Stimulated activated CD8-positive, alpha-beta memory T cell treated with anti-CD3 and anti-CD28 coated beads, Interleukin-15, amount 100 ng/mL, for 4 hours (primary cell): ENCODE measurements around the gene AFAP1L2.

Experiments
- DNase-seq, 2 donors: peaks; one replicate each; pipeline ENCODE4 v3.0.0-alpha.2; 2020; ENCODE audit warnings: low read depth in 2 of 2

The AFAP1L2 gene

DNA sequence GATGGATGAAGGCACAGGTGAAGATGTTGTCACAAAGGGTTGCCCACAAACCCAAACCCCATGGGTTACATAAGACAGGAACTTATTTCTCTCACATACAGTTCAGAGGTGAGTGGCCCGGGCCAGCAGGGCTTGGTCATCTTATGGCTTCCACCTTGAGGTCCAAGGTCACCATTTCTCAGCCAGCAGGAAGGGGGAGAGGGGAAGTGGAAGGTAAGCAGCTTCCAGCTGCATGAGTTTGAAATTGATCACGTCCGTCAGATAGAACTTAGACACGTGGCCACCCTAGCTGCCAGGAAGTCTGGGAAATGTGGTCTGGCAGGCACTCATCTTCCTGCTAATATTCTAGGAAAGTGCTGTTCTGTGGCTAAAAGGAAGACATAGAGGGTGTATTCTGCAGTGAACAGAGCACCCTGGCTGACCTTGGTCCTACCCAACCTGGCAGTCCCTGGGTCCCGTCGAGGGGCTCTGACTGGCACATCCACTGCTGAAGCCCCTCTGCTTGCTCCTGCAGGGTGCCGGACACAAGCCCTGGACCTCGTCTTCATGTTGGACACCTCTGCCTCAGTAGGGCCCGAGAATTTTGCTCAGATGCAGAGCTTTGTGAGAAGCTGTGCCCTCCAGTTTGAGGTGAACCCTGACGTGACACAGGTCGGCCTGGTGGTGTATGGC lies 115.7 kb downstream of the AFAP1L2 start:
- no peak for DNase-seq

DNA sequence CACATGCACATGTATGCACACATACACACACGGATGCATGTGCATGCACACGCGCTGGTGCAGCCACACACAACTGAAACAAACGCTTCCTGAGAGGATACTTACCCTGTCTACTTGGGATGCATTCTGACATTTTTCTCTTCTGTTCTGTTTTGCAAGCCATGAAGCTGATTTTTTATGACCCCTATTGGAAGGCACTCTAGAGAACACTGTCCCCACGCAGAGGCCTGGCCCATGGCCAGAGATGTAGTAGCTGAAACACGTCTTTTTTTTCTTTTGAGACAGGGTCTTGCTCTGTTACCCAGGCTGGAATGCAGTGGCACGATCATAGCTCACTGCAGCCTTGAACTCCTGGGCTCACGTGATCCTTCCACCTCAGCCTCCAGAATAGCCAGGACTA lies 117.4 kb downstream of the AFAP1L2 start:
- DNase-seq = no peak

GRCh38 chr10:114285961-114286441 lies 118.3 kb downstream of the AFAP1L2 start:
- no peak for DNase-seq

DNA sequence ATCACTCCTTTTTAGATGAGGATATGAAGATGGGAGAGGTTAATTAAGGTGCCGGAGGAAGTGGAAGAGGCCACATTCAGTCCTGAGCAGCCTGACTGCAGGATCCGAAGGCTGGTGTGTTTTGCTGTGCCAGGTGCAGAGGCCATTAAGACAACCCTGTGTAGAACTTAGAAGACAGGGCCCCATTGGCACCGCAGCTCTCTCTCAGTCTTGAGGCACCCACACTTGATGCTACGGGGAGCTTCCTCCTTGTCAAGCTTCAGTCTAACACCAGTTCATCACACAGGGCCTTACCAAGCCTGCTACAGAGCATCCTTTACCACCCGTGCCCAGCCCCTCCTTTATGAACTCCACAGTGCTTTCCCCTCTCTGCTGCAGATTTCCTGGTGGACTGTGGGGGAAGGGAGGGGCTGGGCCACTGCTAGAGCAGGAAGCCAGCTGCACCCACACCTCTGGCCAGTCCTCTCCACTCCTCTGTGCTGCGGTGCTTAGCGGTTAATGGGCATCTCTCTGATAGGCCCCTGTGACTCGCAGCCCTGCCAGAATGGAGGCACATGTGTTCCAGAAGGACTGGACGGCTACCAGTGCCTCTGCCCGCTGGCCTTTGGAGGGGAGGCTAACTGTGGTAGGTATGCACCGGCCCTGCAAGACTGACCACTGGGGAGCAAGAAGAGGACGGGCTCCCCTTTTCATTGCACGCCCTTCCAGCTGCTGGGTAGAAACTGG lies 119.8 kb downstream of the AFAP1L2 start:
- DNase-seq = no peak

- no peak for DNase-seq
Measured at GRCh38 chr10:114283535-114284234, 120.6 kb downstream of the AFAP1L2 start.

DNA sequence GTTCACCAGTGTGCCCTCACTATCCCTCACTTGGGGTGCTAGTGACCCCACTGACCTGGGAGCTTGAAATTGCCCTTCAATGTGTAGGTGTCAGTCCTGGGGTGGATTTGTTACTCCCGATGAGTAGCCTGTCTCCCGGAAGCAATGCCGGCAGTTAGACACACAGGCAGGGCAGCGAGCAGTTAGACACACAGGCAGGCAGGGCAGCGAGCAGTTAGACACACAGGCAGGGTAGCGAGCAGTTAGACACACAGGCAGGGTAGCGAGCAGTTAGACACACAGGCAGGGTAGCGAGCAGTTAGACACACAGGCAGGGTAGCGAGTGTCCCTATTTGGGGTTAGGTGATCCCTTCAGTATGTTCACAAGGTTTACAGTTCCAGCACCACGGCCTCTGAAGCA lies 121.2 kb downstream of the AFAP1L2 start:
- DNase-seq = no peak

GRCh38 chr10:114282526-114282925 lies 121.8 kb downstream of the AFAP1L2 start:
- no peak for DNase-seq

DNA sequence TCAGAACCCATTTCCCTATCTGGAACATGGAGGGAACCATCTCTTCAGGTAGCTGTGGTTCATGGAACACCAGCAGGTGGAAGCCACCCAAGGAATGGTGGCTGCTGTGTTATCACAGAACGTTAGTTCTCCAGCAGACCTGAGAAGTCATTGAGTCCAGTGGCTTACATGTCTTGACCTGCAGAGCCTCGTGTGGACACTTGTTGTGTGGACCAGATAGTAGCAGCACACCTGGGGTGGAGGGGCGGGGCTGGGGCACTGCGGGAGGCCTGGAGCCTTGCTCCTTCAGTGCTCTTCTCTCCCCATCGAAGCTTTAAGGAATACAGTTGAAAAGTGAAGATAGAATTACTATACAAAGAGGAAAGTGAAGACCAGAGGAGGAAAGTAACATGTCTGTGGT lies 122.8 kb downstream of the AFAP1L2 start:
- DNase-seq = no peak

GRCh38 chr10:114281006-114281405 lies 123.3 kb downstream of the AFAP1L2 start:
- no peak for DNase-seq

- no peak for DNase-seq
Measured at GRCh38 chr10:114279901-114280644, 124.2 kb downstream of the AFAP1L2 start.

- no peak for DNase-seq
Measured at GRCh38 chr10:114279289-114279688, 125.0 kb downstream of the AFAP1L2 start.

GRCh38 chr10:114278884-114279191 lies 125.5 kb downstream of the AFAP1L2 start:
- DNase-seq = no peak

DNA sequence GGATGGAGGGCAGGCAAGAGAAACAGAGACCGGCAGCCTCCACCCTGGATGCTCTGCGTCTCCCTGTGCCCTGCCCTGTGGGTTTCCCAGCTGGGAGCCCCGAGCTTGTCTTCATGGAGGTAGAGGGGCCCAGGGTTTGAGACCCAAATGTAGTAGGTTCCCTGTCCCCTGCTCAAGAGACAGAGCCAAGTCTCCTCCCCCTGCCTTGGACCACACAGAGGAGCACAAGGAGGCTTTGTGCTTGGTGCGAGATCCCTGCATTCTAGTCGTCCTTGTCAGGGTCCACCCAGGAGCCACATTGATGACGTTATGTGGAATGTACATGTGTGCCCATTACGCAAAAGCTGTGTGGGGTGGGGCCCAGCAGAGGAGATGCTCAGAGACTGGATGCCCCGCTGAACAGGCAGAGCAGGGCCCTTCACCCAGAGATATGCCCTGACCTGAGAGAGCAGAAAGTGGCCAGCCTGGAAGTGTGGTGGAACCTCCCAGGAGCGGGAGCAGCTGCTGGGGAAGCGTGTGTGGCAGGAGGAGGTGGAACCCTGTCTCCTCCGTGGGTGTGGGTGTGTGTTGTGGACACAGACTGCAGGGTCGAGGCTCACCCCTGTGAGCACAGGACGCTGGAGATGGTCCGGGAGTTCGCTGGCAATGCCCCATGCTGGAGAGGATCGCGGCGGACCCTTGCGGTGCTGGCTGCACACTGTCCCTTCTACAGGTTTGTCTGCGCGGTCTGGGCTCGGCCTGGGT lies 126.0 kb downstream of the AFAP1L2 start:
- no peak for DNase-seq

- no peak for DNase-seq
Measured at GRCh38 chr10:114276671-114277070, 127.6 kb downstream of the AFAP1L2 start.

DNA sequence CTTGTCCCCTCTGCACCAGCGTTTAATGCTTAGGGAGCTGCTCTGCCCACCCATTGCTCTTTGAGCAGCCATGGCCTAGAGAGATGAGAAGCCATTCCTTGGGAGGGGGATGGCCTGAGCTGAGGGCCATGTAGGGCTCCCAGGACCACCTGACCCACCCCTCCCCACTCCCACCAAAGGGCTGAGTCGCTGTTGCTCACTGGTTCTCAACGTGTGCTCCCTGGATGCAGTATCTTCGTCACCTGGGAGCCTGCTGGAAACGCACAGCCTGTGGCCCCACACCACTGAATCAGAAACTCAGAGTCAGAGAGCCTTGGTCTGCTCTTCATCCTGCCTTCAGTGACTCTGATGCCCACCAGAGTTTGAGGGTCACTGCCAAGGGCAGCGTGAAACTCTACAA lies 128.2 kb downstream of the AFAP1L2 start:
- no peak for DNase-seq

GRCh38 chr10:114274616-114275453 lies 129.5 kb downstream of the AFAP1L2 start:
- DNase-seq = no peak

DNA sequence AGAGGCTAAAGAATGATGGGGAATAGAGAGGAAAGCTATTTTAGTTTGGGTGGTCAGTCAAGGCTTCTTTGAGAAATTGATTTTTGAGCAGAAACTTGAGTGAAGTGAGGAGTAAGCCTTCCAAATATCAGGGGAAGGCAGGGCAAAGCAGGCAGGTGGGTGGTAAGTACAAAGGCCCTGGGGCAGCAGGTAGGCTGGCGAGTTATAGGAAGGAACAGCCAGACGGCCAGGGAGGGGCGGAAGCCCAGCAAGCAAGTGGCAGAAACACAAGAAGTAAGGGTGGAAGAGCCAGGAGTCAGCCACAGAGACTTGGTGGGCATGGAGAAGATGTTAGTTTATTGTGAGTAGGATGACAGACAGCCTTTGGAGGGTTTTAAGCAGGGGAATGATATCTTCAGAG lies 130.4 kb downstream of the AFAP1L2 start:
- DNase-seq = no peak

GRCh38 chr10:114272696-114273095 lies 131.6 kb downstream of the AFAP1L2 start:
- DNase-seq = no peak

DNA sequence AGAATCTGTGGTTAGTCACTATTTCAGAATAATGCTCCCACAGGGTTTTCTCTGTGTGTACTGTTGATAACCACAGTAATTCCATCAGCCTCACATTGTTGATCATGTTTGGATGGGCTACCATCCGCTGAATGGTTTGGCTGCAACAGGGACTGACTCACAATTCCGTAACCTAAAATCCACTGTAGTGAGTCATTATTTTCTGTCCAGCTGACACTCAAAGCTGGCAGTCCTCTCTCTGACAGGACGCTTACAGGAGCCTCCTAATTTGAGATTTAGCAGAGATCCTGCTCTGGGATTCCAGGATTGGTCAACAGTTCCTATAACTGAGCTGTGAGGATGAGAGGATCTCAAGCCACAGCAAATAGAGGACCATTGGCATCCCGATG lies 132.5 kb downstream of the AFAP1L2 start:
- no peak for DNase-seq

- no peak for DNase-seq
Measured at GRCh38 chr10:114271075-114271778, 133.1 kb downstream of the AFAP1L2 start.
